Right renal pelvis (tissue), 4 donors: ENCODE data around the gene PCP2. TPM values are rescaled to one million over a fixed set of nuclear protein-coding genes. Genes with fewer than 3 reads are reported as not detected.
A peak's percentile ranks its signal among the peaks of the same experiment; 100 is the strongest.

Experiments
- DNase-seq, 4 donors: peaks; one replicate each; pipeline ENCODE4 v3.0.0-alpha.2; 2013; ENCODE audit warnings: low read depth in 4 of 4, low spot score in 3 of 4, missing footprints in 1 of 4
- polyA plus RNA-seq, 4 donors: library from polyadenylated mRNA; unstranded; fragments of 120-200 nt; gene quantifications; one replicate each; pipeline ENCODE4 v1.2.1, GENCODE V29; 2013; ENCODE audit not compliant: insufficient read length in 4 of 4

Gene PCP2
- polyA plus RNA-seq = 1 to 10 TPM in 2 of 4 donors, under 1 TPM in 2; 0.82 to 1.6 (median 1.0) TPM

- no peak for DNase-seq
Measured at GRCh38 chr19:7633698-7634097, at the start of gene PCP2. Gene PCP2, minus strand, starts transcription at chr19:7633719. Its CDS starts 262 bp downstream, at chr19:7633457.

DNA sequence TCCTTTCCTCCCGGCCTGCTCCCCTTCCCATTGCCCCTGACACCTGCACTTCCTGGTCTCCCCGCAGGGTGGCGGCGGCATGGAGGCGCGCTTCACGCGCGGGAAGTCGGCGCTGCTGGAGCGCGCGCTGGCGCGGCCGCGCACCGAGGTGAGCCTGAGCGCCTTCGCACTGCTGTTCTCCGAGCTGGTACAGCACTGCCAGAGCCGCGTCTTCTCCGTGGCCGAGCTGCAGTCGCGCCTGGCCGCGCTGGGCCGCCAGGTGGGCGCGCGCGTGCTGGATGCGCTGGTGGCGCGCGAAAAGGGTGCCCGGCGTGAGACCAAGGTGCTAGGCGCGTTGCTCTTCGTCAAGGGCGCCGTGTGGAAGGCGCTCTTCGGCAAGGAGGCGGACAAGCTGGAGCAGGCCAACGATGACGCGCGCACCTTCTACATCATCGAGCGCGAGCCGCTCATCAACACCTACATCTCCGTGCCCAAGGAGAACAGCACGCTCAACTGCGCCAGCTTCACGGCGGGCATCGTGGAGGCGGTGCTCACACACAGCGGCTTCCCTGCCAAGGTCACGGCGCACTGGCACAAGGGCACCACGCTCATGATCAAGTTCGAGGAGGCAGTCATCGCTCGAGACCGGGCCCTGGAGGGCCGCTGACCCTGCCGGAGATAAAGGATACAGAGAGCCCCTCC lies 48.8 kb upstream of the PCP2 start:
- no peak for DNase-seq

- peak; percentile 52 to 65 (median 59) for DNase-seq
Measured at GRCh38 chr19:7681340-7682174, 48.0 kb upstream of the PCP2 start.

GRCh38 chr19:7680606-7681339 lies 47.3 kb upstream of the PCP2 start, which contains the start of gene TRAPPC5:
Gene TRAPPC5, plus strand, starts transcription at chr19:7680833. Its CDS starts 1,421 bp downstream, at chr19:7682254.
- DNase-seq = peak; percentile 74 to 82 (median 80)

- DNase-seq = no peak
Measured at GRCh38 chr19:7679771-7680605, 46.5 kb upstream of the PCP2 start.

- no peak for DNase-seq
Measured at GRCh38 chr19:7678971-7679751, 45.6 kb upstream of the PCP2 start.

DNA sequence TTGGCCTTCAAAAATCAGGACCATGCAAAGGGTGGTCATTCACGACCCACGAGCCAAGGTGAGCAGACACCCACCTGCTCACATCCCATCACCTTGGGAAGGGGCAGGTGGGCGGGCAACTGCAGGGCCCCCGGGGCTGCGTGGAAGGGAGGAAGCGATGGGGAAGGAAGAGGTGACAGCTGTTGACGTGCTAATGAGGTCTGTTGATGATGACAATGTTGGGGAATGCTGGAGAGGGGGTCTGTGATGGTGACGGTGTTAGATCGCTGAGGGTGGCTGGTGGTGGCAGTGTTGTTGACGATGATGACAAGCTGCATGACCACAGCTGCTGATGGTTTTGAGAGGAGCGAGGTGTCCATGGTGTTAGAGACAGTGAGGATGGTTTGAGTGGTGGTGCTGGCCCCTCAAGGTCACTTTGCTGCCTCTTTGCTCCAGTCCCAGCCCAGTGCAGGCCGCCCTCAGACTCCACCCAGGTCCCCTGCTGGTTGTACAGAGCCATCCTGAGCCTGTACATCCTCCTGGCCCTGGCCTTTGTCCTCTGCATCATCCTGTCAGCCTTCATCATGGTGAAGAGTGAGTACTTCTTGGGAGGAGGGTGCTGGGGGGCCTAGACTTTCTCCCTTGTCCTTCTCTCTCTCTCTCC lies 44.3 kb upstream of the PCP2 start:
- no peak for DNase-seq

DNA sequence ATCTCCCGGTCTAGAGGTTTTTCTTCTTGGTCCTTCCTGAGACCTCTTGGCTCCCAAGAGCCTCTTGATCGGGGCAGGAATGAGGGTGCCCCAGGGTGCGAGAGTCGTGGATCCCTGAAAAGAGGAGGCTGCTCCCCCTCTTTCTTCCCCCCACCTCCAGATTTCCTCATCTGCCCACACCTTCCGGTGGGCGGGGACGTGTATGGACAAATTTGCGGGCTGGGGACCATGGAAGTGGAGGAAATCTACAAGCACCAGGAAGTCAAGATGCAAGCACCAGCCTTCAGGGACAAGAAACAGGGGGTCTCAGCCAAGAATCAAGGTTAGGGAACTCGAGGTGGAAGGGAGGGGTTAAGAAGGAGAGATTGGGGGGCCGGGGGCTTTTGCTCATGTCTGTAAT lies 43.3 kb upstream of the PCP2 start, which contains the start of gene MCEMP1:
Gene MCEMP1, plus strand, starts transcription at position 237 of the 400 bp plus-strand sequence. Its CDS starts 31 bp downstream, at position 268.
- DNase-seq = no peak

DNA sequence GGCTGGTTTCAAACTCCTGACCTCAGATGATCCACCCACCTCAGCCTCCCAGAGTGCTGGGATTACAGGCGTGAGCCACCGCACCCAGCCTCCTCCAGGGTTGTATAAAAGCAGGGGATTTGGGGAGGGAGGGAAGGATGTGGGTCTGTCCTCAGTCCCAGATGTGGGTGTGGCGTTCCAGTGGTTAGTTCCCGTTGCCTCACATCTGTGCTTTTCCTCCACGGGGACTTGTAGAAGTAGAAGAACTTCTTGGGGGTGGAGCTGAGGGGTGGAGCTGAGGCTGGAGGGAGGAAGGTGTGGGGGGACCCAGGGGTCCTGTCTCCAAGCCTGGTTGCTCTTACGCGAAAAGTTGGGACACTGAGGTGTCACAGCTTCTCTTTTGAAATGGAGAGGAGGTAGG lies 42.9 kb upstream of the PCP2 start:
- DNase-seq = no peak

- DNase-seq = no peak
Measured at GRCh38 chr19:7674010-7675005, 40.8 kb upstream of the PCP2 start.

DNA sequence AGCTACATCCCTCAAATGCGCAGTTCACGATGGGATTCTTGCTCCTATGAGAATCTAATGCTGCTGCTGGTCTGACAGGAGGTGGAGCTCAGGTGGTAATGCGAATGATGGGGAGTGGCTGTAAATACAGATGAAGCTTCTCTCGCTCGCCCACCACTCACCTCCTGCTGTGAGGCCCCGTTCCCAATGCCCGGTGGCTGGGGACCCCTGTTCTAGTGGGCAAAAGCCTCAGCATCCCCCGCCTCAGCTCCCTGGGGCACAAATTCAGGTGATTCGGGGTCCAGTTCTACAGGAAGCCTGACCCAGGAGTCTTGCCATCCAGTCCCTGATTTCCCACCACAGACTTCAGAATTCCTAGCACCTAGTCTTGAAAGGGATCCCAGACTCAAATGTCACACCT lies 39.0 kb upstream of the PCP2 start:
- no peak for DNase-seq

DNA sequence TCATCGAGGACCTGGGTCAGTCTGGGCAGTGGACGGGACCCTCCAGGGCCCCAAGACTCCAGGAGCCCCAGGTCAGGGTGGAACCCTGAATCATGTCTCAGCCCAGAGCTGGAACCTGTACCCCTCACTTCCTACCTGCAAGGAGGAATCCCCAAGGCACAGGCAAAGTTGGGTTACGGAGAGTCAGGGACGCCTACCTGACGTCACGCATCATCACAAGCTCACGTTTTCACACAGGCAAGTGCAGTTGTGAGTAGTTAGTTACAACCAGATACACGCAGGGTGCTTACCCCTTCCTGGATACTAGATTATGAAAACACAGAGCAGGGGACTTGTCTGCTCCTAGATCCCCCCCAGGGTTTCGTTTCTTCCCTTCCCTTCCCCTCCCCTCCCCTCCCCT lies 37.3 kb upstream of the PCP2 start:
- DNase-seq = no peak

- DNase-seq = no peak
Measured at GRCh38 chr19:7670150-7670783, 36.7 kb upstream of the PCP2 start.

GRCh38 chr19:7669641-7670040 lies 36.1 kb upstream of the PCP2 start:
- no peak for DNase-seq

DNA sequence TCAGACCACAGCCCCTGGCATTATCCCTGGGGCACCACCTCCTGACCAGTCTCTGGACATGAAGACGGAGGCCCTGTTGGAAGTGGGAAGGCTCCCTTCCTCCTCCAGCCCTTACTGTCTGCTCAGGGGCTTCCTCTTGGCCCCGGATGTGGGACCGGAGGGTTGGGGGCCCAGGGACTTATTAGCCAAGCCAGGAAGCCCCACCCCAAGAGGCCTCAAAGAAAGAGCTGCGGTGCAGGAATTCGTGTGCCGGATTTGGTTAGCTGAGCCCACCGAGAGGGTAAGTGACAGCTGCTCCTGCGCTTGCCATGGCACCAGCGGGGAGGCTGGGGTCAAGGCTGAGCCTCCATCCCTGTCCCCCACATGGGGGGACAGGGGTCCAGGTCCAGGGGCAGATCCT lies 35.3 kb upstream of the PCP2 start, which contains the start of gene RETN:
Gene RETN, plus strand, starts transcription at position 208 of the 400 bp plus-strand sequence. CDS start 278 bp downstream, outside the sequence.
- no peak for DNase-seq

GRCh38 chr19:7665076-7665475 lies 31.6 kb upstream of the PCP2 start:
- no peak for DNase-seq

GRCh38 chr19:7663706-7664105 lies 30.2 kb upstream of the PCP2 start:
- no peak for DNase-seq
